ENCODE measurements around the gene RECK.

GRCh38 chr9:36064448-36065037 lies 27.8 kb downstream of the RECK start:
- TF ChIP-seq CTCF (conservative IDR thresholded peaks at IDR 0.05) (no peak), ZFX (IDR thresholded peaks at IDR 0.05) (no peak)
